Measurements from ENCODE around the gene CD101.
"Not testable (repeated sequence)": the region's sequence is repeated elsewhere in the genome, so short reads cannot be mapped to it uniquely, and the experiment has no call there.

Gene CD101, protein sequence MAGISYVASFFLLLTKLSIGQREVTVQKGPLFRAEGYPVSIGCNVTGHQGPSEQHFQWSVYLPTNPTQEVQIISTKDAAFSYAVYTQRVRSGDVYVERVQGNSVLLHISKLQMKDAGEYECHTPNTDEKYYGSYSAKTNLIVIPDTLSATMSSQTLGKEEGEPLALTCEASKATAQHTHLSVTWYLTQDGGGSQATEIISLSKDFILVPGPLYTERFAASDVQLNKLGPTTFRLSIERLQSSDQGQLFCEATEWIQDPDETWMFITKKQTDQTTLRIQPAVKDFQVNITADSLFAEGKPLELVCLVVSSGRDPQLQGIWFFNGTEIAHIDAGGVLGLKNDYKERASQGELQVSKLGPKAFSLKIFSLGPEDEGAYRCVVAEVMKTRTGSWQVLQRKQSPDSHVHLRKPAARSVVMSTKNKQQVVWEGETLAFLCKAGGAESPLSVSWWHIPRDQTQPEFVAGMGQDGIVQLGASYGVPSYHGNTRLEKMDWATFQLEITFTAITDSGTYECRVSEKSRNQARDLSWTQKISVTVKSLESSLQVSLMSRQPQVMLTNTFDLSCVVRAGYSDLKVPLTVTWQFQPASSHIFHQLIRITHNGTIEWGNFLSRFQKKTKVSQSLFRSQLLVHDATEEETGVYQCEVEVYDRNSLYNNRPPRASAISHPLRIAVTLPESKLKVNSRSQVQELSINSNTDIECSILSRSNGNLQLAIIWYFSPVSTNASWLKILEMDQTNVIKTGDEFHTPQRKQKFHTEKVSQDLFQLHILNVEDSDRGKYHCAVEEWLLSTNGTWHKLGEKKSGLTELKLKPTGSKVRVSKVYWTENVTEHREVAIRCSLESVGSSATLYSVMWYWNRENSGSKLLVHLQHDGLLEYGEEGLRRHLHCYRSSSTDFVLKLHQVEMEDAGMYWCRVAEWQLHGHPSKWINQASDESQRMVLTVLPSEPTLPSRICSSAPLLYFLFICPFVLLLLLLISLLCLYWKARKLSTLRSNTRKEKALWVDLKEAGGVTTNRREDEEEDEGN

GRCh38 chr1:117001254-117001927, at the start of gene CD101:
Gene CD101 (plus strand): TSS chr1:117001760. CDS start chr1:117001818, 58 bp downstream.
- in situ Hi-C loops (cut with HindIII; ENCODE audit: low sequenced_read_pairs), result no loop called here

- in situ Hi-C loops (cut with HindIII; ENCODE audit: low sequenced_read_pairs), result loop anchor here (5.0 kb wide), 1 partner anchor 99 kb away; no protein-coding TSS in a partner anchor
Measured at GRCh38 chr1:116952738-116953275, 48.8 kb upstream of the CD101 start.

DNA sequence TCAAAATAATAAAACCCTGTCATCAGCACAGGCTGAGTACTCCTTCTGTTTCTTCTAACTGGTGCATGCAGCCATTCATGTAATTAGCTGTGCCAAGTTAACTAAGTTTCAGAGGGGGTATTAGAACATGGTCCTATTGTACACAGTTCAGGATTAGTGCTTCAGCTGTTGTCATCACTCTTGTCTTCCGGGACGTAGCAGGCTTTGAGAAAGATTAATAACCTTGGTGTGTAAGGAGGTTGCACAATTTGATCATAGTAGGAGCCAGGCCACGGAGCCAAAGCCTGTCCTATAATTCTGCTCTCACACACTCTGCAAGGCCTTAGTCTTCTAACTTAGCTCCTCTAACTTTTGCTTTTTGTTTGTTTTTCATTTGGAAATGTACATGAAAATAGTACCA, 47.1 kb upstream of the CD101 start:
- in situ Hi-C loops (cut with HindIII; ENCODE audit: low sequenced_read_pairs), result loop anchor here (5.0 kb wide), 1 partner anchor 98 kb away; no protein-coding TSS in a partner anchor

- in situ Hi-C loops (cut with HindIII; ENCODE audit: low sequenced_read_pairs), result no loop called here
Measured at GRCh38 chr1:116956378-116956777, 45.2 kb upstream of the CD101 start.

DNA sequence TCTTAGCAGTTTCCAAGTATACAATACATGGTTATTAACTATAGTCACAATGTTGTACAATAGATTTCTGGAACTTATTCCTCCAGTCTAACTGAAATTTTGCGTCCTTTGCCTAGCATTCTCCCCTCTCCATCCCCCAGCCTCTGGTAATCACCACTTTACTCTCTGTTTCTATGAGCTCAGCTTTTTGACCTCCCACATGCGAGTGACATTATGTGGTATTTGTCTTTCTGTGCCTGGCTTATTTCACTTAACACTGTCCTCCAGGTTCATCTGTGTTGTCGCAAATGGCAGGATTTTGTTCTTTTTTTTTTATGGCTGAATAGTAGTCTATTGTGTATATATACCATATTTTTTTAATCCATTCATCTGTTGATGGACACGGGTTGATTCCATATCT, 43.9 kb upstream of the CD101 start:
- in situ Hi-C loops (cut with HindIII; ENCODE audit: low sequenced_read_pairs), result no loop called here

GRCh38 chr1:116958110-116958509, 43.5 kb upstream of the CD101 start:
- in situ Hi-C loops (cut with HindIII; ENCODE audit: low sequenced_read_pairs), result no loop called here

DNA sequence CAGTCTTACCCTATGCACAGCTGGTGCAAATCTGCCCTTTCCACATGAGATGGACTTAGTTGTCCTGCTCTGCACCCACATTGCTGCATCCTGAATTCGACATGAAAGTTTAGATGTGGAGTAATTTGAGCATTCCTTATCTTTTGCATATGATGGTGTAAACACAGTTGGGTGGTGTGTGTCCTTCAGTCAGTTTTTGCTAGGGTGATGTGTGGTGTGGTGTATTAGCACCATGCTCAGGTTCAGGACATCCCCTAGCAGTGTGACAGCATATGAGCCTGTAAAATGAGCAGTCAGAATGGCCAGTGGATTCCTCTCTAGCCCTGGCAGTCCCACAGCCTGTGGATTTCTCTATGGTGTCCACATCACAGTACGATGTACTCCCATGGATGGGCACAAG, 42.6 kb upstream of the CD101 start:
- in situ Hi-C loops (cut with HindIII; ENCODE audit: low sequenced_read_pairs), result no loop called here

GRCh38 chr1:116961606-116962005, 40.0 kb upstream of the CD101 start:
- in situ Hi-C loops (cut with HindIII; ENCODE audit: low sequenced_read_pairs), result no loop called here

DNA sequence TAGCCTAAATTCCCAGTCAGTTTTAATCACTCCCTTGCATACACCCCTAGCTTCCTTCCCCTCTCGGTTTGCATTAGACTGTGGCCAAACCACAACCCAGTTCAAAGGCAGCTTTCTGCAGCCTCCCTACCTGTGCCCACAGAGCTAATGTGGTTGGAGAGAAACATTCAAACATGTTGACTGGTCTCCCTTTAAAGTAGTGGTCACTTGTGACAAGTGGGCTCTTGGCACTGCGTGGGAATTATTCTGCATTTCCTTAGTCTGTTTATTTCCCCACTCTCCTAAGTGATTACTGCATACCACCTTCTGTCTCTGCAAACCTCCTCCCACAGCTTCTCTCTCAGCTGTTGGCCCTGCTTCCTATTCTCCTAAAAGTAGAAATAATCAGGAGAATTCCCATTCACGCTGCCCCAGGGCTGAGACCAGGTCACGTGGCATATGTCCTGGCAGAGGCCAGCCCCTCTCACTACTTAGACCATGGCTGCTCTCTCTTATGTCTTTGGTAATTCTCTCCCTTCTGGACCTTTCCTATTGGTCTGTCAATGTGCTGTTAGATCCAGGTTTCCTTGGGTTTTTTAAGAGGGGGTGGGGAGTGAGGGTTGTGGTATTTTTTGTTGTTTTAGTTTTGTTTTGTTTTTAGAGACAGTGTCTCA, 38.4 kb upstream of the CD101 start:
- in situ Hi-C loops (cut with HindIII; ENCODE audit: low sequenced_read_pairs), result no loop called here

DNA sequence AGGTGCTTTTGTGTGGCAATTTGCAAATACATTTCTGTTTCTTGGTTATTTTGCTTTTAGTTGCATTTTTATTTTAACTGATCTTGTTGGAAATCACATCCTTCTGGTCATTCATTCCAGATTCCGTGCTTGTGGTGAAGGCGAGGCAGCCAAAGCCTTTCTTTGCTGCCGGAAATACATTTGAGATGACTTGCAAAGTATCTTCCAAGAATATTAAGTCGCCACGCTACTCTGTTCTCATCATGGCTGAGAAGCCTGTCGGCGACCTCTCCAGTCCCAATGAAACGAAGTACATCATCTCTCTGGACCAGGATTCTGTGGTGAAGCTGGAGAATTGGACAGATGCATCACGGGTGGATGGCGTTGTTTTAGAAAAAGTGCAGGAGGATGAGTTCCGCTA, 34.8 kb upstream of the CD101 start:
- in situ Hi-C loops (cut with HindIII; ENCODE audit: low sequenced_read_pairs), result no loop called here

DNA sequence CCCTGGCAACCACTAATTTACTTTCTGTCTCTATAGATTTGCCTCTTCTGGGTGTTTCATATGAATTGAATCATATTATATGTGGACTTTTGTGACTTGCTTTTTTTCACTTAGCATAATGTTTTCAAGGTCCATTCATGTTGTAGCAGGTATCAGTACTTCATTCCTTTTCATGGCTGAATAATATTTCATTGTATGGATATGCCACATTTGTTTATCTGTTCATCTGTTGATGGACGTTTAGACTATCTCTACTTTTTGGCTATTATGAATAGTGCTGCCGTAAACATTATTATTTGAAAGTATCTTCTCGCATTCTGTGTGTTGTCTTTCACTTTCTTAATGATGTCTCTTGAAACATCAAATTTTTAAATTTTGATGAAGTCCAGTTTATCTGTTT, 32.8 kb upstream of the CD101 start:
- in situ Hi-C loops (cut with HindIII; ENCODE audit: low sequenced_read_pairs), result no loop called here

- in situ Hi-C loops (cut with HindIII; ENCODE audit: low sequenced_read_pairs), result no loop called here
Measured at GRCh38 chr1:116971258-116971860, 30.2 kb upstream of the CD101 start.

GRCh38 chr1:116971965-116972673, 29.4 kb upstream of the CD101 start:
- in situ Hi-C loops (cut with HindIII; ENCODE audit: low sequenced_read_pairs), result no loop called here

DNA sequence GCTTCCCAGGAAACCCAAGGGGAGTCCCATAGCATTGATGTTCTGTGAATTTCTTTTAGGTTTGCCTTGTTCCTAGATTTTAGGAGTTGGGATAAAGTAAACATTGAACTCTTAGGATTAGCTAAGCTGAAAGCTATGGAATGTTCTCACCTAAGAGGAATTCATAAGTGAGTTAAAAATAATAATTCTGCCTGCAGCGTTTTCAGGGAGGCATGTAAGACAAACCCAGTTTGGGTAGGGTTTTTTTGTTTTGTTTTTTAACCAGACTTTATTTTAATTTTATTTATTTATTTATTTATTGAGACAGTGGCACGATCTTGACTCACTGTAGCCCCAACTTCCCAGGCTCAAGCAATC, 28.9 kb upstream of the CD101 start:
- in situ Hi-C loops (cut with HindIII; ENCODE audit: low sequenced_read_pairs), result no loop called here

DNA sequence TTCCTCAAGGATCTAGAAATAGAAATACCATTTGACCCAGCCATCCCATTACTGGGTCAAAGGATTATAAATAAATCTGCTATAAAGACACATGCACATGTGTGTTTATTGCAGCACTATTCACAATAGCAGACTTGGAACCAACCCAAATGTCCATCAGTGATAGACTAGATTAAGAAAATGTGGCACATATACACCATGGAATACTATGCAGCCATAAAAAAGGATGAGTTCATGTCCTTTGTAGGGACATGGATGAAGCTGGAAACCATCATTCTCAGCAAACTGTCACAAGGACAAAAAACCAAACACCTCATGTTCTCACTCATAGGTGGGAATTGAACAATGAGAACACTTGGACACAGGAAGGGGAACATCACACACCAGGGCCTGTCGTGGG, 21.3 kb upstream of the CD101 start:
- in situ Hi-C loops (cut with HindIII; ENCODE audit: low sequenced_read_pairs), result not testable (repeated sequence)

DNA sequence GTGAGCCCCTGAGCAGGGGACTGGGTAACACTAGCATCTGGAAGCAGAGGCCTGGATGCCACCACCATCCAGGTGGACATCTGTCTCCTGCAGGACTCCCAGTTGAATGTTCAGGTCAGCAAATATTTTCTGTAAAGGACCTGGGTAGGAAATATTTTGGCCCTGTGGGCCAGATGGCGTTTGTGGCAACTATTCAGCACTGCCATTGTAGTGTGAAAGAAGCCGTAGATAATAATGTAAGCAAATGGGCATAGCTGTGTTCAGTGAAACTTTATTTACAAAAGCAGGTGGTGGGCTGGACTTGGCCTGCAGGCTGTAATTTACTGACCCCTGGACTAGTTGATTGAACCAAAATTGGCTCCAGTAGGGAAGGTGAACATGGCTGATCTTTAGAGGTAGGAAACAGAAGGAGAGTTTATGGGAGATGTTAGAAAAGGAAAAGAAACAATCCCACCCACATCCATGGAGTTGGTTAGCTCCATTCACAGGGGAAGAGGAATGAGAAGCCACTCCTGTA, 20.0 kb upstream of the CD101 start:
- in situ Hi-C loops (cut with HindIII; ENCODE audit: low sequenced_read_pairs), result no loop called here

DNA sequence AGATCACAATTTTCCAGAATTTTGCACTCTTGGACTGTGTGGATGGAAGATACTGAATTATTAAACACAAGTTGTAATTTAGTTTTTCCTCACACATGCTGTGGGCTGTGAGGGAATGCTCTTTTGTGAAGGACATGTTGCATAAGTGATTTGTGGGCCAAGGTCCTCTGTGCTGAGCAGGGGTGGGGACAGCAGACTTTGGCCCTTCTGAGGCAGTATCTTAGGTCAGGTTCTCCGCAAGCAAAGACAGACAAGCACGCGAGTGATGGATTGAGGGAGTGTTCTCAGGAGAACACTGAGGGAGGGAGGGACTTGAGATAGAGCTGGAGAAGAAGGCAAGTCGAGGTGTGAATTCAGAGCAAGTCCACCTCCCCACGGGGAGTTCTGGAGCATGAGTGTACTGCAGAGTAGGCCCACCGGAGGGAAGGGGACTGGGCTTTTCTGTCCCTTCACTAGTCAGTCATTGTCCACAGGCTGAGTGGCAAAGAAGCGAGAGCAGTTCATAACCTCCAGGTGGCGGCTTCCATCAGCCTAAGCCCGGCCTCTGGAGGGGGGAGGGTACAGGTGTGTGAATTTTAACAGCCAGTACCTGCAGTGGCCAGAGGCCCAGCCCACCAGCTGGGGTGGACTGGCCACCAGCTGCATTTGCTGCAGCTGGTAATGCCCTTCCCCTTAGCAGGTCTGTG, 19.1 kb upstream of the CD101 start:
- in situ Hi-C loops (cut with HindIII; ENCODE audit: low sequenced_read_pairs), result no loop called here

DNA sequence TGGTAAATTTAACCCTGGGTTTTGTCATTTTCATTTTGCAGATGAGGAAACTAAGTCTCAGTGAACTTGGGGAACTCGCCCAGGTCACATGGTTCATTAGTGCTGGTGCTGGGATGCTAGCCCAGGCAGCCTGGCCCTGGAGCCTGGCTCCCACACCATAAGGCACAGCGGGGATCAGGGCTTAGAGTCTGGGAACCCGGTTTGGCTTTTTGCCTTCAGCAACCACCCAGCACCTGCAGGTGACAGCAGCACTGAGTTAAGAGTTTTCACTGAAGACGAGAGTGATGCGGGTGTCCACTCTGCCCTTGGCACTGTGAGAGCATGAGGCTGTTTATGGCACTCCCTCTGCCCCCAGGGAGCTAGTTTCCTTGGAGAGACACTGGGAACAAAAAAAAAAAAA, 18.4 kb upstream of the CD101 start:
- in situ Hi-C loops (cut with HindIII; ENCODE audit: low sequenced_read_pairs), result no loop called here
